LNCAP (cell line): ENCODE data around the gene FTH1.

Source experiments
- CTCF ChIP-seq: fragments of 450-650 bp; IDR thresholded peaks from 2 replicates; pipeline ENCODE4 v1.5.1; 2017; ENCODE audit warnings: mild to moderate bottlenecking

FTH1 gene

GRCh38 chr11:61949169-61950034 is 18.0 kb downstream of the FTH1 start:
- no peak for TF ChIP-seq CTCF

DNA sequence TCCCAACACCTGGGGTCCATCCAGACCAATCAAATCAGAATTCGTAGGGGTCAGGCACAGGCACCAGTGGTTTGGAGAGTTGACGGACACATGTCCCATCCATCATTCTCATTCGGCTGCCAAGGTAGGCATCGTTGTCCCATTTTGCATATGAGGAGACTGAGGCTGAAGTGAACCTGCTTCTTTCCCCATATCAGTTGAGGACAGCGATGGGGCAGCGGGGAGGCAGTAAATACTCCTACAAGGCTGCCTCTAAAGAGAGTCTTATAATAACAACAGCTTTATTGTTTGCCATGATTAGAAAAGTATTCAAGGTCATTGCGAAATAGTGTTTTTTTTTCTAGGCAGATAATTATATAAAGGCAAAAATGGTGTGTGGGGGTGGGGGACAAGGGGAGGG is 18.9 kb downstream of the FTH1 start:
- TF ChIP-seq CTCF = no peak

- peak; percentile 91 for TF ChIP-seq CTCF
Observed at GRCh38 chr11:61947486-61948210, 19.8 kb downstream of the FTH1 start.

GRCh38 chr11:61946894-61947293 is 20.5 kb downstream of the FTH1 start:
- TF ChIP-seq CTCF = no peak

DNA sequence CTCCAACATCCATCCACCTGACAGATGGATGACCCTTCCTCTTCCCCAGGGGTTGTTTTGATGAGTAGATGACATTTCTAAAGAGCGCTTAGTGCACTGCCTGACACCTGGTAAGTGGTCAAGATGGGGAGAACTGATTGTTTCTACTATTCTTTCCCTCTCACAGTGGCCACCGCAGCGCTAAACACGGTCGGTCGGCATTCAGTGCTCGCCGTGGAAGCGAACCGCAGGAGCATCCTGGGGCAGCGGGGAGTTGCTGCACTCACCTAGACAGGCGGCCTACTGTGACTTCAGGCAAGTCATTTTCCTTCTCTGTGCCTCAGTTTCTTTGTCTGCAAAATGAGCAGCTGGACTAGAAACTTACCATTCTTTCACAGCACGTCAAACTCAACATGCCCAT is 22.2 kb downstream of the FTH1 start:
- no peak for TF ChIP-seq CTCF

GRCh38 chr11:61940466-61940865 is 27.0 kb downstream of the FTH1 start:
- TF ChIP-seq CTCF = no peak

GRCh38 chr11:61935861-61936260 is 31.6 kb downstream of the FTH1 start:
- TF ChIP-seq CTCF = no peak
